RWPE2 (cell line): ENCODE measurements around the gene EML1.

Experiments
- ATAC-seq: fragments of 200-7000 bp; cut with Tn5 transposase; 3 replicates; pipeline ENCODE4 v1.9.1; 2021; ENCODE audit warnings: low read depth
- DNase-seq: peaks from one replicate; pipeline ENCODE4 v3.0.0-alpha.2; 2020; ENCODE audit warnings: low spot score
- H3K27ac ChIP-seq: fragments of 450-650 bp; 2 replicates; pipeline ENCODE4 v1.5.1; 2017; ENCODE audit warnings: mild to moderate bottlenecking; ENCODE audit not compliant: poor library complexity, severe bottlenecking
- H3K27me3 ChIP-seq: fragments of 250-450 bp; sonication (Bioruptor Pico); 2 replicates; pipeline ENCODE4 v1.5.1; 2021; ENCODE audit warnings: mild to moderate bottlenecking, moderate library complexity; ENCODE audit not compliant: insufficient read depth, poor library complexity, severe bottlenecking
- H3K36me3 ChIP-seq: fragments of 250-450 bp; sonication (Bioruptor Pico); 2 replicates; pipeline ENCODE4 v1.5.1; 2020; ENCODE audit warnings: low read depth, mild to moderate bottlenecking, moderate library complexity
- H3K4me1 ChIP-seq: fragments of 250-450 bp; sonication (Bioruptor Pico); 2 replicates; pipeline ENCODE4 v1.5.1; 2021; ENCODE audit warnings: mild to moderate bottlenecking, moderate library complexity; ENCODE audit not compliant: insufficient read depth, poor library complexity, severe bottlenecking
- H3K4me3 ChIP-seq: fragments of 250-450 bp; sonication (Bioruptor Pico); 2 replicates; pipeline ENCODE4 v1.5.1; 2021; ENCODE audit warnings: mild to moderate bottlenecking, moderate library complexity; ENCODE audit not compliant: severe bottlenecking
- H3K9me3 ChIP-seq: fragments of 250-450 bp; sonication (Bioruptor Pico); 2 replicates; pipeline ENCODE4 v1.5.1; 2021; ENCODE audit warnings: mild to moderate bottlenecking, moderate library complexity; ENCODE audit not compliant: severe bottlenecking
- TF ChIP-seq, protein P1 (sequence below): fragments of 450-650 bp; IDR thresholded peaks from one replicate; pipeline ENCODE4 v1.5.1; 2017; ENCODE audit warnings: mild to moderate bottlenecking, moderate library complexity; ENCODE audit not compliant: poor library complexity, severe bottlenecking

Gene EML1

DNA sequence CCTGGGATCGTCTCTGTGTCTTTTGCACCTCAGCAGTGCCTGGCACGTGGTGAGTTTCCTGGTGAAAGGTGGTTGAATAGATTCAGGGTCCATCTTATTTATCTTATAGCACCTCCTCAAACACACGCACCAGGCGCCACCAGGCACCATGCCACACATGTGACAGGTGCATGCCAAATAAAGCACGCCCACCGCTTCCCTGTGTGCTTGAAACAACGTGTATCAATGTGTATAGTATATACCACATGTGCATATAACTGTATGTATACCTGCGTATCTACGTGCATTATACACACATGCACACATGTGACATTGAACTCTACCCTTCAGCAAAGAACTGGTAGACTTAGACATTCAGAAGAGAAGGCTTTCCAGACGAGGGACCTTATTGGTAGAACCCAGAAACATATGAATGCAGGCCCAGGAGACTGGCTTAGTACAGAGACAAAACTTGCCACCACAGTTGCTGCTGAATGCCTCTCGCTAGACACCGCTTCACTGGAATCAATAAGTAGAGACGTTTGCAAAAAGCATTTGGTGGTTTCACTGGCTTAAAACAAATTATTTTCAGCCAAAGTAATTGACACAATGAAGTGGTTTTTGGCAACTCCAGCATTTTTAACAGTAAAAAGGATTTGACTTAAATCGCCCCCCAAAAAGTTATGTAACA is 10.0 kb downstream of the EML1 start:
- DNase-seq (peak; percentile 23), ATAC-seq (no peak)
- TF ChIP-seq, protein P1, sequence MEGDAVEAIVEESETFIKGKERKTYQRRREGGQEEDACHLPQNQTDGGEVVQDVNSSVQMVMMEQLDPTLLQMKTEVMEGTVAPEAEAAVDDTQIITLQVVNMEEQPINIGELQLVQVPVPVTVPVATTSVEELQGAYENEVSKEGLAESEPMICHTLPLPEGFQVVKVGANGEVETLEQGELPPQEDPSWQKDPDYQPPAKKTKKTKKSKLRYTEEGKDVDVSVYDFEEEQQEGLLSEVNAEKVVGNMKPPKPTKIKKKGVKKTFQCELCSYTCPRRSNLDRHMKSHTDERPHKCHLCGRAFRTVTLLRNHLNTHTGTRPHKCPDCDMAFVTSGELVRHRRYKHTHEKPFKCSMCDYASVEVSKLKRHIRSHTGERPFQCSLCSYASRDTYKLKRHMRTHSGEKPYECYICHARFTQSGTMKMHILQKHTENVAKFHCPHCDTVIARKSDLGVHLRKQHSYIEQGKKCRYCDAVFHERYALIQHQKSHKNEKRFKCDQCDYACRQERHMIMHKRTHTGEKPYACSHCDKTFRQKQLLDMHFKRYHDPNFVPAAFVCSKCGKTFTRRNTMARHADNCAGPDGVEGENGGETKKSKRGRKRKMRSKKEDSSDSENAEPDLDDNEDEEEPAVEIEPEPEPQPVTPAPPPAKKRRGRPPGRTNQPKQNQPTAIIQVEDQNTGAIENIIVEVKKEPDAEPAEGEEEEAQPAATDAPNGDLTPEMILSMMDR: no peak
- no peaks in the 10 kb centered on the region for H3K9me3 ChIP-seq
- H3K27ac ChIP-seq: no peak overlapping the region
- no peaks in the 10 kb centered on the region for H3K27me3 ChIP-seq
- H3K4me3 ChIP-seq: no peak overlapping the region
- H3K36me3 ChIP-seq: no peaks in the 10 kb centered on the region
- no peaks in the 10 kb centered on the region for H3K4me1 ChIP-seq

DNA sequence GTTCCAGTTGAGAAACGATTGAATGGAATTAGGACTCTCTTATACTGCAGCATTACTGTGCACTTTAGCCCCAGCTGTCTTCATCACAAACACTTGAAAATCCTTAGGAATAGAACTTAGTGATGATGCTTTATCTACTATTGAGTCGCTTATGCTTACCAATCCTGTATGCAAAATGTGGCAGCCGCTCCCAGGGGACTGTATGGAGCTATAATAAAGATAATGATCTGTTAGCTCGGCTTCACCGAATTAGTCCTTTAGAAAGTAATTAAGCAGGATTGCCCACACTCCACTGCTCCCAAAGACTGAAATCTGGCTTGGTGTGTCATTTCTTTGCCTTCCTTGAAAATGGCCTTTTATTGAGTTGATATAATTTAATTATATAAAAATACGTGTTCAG is 10.6 kb downstream of the EML1 start:
- TF ChIP-seq, protein P1: no peak
- H3K36me3 ChIP-seq: no peaks in the 10 kb centered on the region
- no peaks in the 10 kb centered on the region for H3K27me3 ChIP-seq
- no peaks in the 10 kb centered on the region for H3K9me3 ChIP-seq
- ATAC-seq (no peak), DNase-seq (peak; percentile 15)
- H3K4me3 ChIP-seq: no peak overlapping the region
- no peaks in the 10 kb centered on the region for H3K4me1 ChIP-seq
- H3K27ac ChIP-seq: no peak overlapping the region

DNA sequence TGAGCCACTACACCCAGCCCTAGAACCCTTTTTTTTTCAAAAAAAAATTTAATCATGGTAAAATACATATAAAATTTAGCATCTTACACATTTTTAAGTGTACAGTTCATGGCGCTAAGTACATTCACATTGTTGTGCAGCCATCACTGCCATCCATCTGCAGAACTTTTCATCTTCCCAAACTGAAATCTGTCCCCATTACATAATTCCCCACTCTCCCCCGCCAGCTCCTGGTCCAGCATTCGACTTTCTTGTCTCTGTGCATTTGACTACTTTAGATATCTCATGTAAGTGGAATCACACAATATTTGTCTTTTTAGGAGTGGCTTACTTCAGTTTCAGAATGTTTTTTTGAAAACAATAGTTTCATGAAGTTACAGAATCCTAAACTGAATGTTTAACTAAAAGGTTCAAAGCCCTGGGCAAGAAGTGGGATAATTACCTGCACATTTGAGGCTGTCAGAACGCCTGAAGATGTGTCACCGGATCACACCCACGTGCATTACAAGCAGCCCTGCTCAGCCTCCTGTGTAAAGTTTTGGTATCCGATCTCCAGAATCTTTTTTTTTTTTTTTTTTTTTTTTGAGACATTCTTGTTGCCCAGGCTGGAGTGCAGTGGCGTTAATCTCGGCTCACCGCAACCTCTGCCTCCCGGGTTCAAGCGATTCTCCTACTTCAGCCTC is 12.7 kb downstream of the EML1 start:
- H3K9me3 ChIP-seq: no peaks in the 10 kb centered on the region
- TF ChIP-seq, protein P1: no peak
- ATAC-seq (no peak), DNase-seq (no peak)
- H3K27ac ChIP-seq: no peak overlapping the region
- no peak overlapping the region for H3K4me3 ChIP-seq
- no peaks in the 10 kb centered on the region for H3K27me3 ChIP-seq
- no peaks in the 10 kb centered on the region for H3K36me3 ChIP-seq
- no peaks in the 10 kb centered on the region for H3K4me1 ChIP-seq

DNA sequence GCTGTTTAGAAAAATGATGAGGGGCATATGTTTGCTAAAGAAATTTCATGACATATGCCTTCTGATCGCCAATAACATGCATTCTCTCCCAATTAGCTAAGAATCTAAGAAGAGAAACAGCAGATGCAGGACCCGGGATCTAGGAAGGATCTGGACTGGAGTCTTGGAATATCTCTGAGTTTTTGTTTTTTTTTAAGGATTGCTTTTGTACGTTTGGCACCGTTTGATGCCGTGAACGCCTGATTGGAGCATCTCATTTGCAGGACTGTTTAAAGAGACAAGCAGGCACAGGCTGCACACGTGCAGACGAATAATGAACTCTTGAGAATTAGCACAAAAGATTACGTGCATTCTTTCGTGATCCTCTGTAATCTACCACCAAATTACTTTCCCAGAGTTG is 13.6 kb downstream of the EML1 start:
- no peaks in the 10 kb centered on the region for H3K36me3 ChIP-seq
- no peak overlapping the region for H3K4me3 ChIP-seq
- TF ChIP-seq, protein P1: no peak
- ATAC-seq: no peak
- no peak for DNase-seq
- no peak overlapping the region for H3K27ac ChIP-seq
- no peaks in the 10 kb centered on the region for H3K4me1 ChIP-seq
- H3K9me3 ChIP-seq: no peaks in the 10 kb centered on the region
- H3K27me3 ChIP-seq: no peaks in the 10 kb centered on the region
